NCI-H82 treated with DMSO at 0.1 percent for 48 hours (cell line): ENCODE measurements around the gene CYB561D2.

Experiments used
- DNase-seq: peaks from one replicate; lab custom pipeline; 2025; ENCODE audit not compliant: unreplicated experiment; lab: John Stamatoyannopoulos, UW

The CYB561D2 gene

DNA sequence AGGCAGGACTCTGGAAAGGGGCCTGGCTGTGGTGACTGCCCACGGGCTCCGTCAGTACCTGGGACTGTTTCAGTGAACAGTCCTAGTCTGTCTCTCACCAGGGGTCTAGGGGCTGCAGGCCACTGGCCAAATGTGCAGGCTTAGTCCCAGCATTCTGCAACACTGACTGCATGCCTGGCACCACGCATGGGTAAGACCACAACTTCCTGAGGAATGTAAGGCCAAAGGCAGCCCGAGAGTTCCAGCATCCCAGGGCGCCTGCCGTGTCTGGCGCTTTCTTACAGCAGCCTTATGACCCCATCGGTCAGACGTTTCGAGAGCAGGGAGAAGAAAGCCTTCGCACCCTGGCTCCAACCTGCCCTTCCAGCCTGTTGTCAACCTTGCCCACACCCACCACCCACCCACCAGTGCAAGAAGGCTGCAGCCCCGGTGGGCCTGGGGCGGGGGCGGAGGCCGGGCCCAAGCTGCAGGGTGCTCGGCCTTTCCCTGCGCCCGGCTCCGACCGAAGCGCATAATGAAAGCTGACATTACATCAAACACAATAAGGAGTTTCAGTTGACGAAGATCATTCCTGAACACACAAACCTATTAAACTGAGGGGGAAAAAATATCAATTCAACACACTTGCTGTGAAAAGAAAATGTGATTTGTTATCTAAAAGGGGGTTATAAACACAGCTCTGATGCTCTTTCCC, 38.2 kb downstream of the CYB561D2 start:
- no peak for DNase-seq

DNA sequence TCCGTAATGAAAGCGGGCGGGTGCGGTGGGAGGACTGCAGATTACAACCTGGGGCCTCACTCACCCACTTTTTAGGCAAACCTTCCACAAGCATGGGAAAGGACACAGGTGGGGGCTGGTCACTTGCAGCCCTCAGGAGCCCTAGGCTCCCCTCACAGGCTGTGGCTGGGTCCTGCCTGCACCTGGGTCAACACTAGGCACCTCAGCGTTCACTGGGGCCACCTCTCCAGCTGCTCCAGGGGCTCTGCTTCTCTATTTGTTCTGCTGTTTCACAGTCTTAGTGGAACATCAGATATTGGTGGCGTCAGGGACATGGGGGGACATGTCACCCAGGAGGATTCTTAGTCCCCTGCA, 38.7 kb downstream of the CYB561D2 start:
- DNase-seq: no peak

DNA sequence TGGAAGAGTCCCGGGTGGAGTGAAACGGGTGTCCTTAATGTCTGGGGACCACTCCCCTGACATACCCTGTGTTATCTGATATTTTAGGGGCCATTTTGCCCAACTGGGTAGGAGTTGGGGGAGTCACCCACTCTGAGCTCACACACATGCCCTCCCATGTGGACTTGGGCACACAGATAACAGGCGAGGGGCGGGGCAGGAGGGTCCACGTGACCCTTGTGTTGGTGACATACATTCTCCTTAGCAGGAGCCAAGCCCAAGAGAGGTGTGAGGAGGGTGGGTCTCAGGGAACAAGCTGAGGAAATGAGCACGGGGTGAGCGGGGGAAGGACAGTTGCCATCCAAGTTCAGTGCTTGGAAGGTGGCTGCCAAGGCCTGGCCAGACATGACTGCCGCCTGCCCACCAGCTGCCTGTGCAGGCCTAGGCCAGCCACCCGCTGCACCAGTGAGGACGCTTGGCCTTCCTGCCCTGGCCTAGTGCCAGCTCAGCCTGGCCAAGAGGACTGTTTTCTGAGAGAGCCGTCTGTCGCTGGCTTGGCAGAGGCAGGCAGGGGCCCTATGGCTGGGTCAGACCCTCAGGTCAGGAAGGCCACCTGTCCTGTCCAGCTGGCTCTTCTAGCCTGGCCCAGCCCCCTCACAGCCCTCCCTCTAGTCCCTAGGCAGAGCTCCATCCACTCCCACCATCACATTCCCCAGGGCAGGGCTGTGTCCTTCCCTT, 40.0 kb downstream of the CYB561D2 start:
- no peak for DNase-seq

DNA sequence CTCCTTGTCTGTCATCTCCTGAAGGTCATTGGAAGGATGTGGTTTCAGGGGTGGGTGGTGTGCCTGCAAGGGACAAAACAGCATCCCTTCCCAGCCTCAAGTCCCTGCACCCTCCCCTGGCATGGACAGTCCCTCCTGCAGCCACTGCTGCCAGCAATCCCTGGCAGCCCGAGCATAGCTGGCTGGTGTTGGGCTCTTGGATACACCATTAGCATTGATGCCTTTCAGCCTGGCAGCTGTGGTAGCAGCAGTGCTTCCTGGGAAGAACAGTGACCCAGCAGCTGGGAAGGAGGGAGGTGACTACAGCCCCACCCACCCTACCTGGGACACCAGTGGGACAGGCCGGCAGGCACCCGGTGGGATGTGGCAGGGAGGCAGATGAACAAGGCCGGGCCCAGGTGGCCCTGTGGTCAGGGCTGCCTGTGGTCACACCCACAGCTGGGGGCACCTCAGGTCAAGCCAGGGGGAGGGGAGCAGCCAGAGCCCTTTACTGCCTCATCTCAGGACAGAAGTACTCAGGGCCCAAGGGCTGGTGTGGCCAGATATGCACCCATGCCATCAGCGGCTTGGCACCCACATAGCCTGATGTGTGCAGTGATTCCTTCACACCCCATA, 41.5 kb downstream of the CYB561D2 start:
- no peak for DNase-seq

DNA sequence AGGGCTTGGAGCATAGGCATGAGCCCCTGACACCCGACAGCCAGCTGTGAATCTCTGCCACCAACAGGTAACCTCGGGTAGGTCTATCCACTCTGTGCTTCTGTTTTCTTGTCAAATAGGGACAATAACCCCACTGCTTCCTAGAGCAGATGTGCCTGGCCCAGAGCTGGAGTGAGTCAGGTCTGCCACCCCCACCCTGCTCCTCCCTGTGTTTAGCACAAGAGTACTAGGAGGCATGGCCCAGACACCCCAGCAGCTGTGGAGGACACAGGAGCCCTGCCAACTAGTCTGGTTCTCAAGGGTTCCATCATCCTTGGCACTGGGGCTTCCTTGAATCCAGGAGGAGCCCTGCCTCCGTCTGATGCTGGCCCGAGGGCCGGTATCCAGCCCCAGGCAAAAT, 42.4 kb downstream of the CYB561D2 start:
- no peak for DNase-seq

DNA sequence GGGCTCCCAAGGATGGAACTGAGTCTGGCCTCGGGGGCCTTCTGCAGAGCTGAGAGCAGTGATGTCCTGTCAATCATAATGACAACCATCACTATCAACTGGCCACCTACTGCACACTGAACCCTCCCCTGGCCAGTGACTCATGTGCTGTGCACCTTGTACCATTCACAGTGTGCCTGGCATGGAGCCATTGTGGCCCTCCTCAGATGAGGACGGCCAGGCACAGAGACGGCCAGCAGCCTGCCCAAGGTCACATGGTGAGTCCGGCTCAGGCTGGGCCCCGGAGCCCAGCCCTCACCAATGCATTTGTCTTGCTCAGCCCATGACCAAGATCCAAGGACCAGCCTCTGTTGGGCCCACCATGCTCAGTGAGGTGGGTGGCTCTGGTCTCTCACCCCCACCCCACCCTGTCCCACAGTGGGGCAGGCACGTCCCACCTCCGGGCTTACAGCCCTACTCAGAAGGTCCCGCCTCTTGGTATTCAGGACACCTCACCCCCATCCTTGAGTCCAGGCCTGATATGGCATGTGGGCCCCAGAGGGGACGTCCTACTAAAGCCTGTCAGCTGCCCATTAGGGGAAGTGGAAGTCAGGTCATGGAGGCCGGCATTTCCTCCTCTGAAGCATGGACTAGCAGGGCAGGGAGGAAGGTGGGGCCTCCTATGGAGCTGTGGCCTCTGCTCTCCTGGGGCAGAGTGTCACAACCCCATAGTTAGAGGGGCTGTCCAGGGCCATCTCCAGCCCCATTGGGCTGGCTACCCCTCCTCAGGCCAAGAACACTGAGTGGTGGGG, 44.6 kb downstream of the CYB561D2 start:
- DNase-seq: no peak

DNA sequence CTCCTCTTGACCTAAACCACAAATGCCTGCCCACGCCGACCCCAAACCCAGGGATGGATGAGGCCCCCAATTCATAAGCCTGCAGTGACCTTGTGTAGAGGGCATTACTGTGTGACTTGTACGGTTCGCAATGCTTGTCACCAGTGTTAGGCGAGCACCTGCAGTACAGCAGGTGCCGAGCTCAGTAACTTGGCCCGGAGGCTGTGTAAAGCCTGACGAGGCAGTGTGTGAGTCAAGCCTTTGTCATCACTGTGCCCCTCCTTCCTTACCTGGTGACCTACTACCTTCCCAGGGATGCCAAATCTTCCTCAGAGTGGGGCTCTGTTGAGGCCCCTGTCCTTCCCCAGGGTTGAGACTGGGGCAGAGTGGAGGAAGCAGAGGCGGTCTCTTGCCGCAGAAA, 45.8 kb downstream of the CYB561D2 start:
- DNase-seq: no peak

DNA sequence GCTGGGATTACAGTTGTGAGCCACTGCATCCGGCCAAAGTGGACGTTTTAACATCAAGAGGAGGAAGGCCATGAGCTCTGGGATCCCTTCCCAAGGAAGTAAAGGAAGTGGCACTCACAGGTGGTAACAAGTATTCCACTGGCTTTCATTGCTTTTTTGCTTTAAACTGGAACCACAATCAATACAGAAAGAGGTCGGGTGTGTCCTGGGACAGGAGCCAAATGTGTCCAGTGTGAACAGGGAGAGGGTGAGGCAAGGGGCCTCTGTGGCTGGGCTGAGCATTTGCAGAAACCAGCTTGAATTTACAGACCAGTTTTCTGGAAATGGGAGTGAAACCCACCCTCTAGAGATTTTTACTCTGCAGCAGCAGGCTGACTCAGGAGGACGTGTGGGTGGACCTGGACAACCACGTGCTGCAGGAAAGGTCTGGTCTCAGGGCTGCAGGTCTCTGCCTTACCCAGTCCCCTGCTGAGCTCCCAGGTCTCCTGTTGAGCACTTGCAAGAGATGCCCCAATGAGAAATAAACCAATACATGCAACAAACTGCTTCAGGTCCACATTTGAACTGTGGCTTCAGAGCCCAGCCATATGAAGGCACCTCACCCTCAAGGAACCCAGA, 51.4 kb downstream of the CYB561D2 start:
- DNase-seq: no peak
